ENCODE data around the gene CALHM5.

The CALHM5 gene

DNA sequence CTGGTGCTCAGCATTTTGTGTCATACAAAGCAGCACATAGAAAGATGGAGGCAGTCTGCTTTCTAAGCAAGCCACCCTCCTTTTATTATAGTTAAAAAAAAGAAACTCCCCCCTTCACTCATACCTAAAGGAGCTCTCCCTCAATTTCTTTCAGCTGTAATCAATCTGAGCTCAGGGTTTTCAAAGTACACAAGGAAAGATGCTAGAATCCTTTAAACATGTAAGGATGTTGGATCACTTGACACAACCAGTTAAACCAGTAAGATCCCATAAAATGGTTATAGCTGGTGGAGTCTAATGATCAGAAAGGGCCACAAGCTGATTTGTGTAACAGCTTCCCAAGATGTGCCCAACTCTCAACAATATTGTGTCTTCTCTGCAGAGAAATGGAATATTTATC is 42.0 kb downstream of the CALHM5 start, which contains the start of gene CALHM4:
CALHM4 (plus strand) TSS at position 301 of the 400 bp plus-strand sequence; CDS start at position 344, 43 bp downstream.
- no peak for DNase-seq

DNA sequence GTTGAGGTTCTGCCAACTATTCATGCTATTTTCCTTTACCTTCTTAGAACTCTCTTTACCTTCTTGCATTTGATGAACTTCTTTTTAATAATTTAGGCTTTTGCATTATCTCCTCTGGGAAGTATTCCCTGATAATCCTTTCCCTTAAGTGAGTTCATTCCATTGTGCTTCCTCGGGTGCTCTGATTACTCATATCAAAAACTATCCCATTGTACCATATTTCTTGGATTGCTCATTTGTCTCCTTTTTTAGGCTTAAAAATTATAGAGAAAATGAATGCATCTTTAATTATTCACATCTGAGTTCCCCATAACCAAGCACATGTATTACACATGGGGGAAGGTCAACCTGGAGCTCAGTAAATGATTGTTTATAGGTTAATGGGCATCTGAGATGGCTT is 44.6 kb downstream of the CALHM5 start:
- DNase-seq, result no peak

GRCh38 chr6:116556814-116557415 is 45.5 kb downstream of the CALHM5 start:
- no peak for DNase-seq

GRCh38 chr6:116557893-116558292 is 46.5 kb downstream of the CALHM5 start:
- no peak for DNase-seq

- no peak for DNase-seq
These were observed 48.7 kb downstream of the CALHM5 start for GRCh38 chr6:116560130-116560529.

- no peak for DNase-seq
These were observed 50.1 kb downstream of the CALHM5 start for GRCh38 chr6:116561377-116562018.

- DNase-seq, result no peak
These were observed 50.6 kb downstream of the CALHM5 start for GRCh38 chr6:116562019-116562403.

DNA sequence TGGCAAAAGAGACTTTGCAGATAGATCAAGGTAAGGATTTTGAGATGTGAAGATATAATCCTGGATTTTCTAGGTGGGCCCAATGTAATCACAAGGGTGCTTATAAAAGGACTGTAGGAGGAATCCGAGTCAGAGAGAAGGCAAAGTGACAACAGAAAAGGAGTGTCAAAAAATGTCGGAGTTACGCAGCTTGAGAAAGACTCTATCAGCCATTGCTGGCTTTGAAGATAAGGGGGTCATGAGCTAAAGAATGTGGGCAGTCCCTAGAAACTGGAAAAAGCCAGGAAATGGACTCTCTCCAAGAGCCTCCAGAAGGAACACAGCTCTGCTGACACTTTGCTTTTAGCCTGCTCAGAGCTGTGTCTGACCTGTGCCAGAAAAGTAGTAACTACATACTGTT is 51.2 kb downstream of the CALHM5 start:
- DNase-seq, result no peak

DNA sequence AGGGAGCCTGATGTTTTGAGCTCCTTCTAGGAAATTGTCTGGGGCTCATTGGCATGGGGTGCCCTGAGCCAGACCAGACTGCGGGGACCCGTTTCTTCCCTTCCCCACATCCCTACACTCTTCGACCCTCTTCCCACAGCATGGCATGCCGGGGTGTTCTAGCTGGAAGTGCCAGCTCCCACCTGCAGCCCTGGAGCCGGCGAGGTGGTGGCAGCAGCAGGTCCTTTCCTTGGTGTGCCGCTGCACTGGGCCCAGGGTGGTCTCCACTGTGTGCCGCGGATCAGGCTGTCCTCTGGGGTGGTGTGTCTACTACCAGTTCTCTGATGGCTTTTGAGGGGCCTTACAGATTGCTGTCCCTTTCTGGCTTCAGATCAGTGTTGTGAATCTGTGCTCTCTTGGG is 52.4 kb downstream of the CALHM5 start:
- DNase-seq, result no peak

GRCh38 chr6:116564311-116564710 is 52.9 kb downstream of the CALHM5 start:
- no peak for DNase-seq

DNA sequence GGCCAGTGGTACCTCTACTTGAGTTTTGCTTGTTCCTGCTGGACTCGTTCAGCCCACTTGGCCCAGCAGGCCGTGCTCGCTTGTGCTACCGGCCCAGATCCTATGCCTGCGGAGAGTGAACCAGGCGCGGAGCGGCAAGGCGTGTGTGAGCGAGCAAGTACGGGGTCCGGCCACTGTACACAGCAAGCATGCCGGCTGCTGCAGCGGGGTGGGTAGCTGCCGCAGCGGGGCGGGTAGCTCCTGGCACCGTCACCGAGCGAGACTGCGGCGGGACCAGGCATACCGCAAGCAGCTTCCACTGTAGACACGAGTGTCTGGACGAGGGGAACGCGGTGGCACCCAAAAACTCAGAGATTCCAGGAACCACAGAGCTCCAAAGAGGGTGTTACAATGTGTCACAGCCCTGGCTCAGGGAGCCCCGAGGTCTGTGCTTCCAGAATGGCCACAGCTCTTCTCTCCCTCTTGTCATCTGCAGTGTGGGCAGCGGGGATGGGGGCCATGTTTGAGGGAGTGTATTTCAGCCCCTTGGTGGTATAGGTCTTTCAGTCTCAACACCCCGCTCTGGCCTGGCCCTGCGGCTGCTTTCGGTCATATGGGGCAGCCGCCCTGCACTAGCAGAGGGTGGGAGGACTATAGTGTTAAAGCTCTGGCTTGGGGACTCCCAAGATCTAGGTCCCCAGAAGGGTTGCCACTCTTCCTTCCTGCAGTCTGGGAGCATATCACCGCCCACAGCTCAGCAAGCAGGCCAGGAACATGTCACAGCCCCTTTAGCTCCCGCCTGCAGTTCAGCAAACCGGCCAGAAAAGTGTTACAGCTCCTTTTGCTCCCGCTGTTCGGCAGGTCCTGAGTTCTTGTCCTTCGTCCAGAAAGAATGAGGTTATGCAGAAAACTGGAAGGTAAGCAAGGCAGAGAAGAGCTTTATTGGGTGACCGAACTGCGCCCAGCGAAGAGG is 53.8 kb downstream of the CALHM5 start:
- no peak for DNase-seq

GRCh38 chr6:116568111-116568510 is 56.7 kb downstream of the CALHM5 start:
- no peak for DNase-seq

- no peak for DNase-seq
These were observed 57.6 kb downstream of the CALHM5 start for GRCh38 chr6:116568821-116569755.

DNA sequence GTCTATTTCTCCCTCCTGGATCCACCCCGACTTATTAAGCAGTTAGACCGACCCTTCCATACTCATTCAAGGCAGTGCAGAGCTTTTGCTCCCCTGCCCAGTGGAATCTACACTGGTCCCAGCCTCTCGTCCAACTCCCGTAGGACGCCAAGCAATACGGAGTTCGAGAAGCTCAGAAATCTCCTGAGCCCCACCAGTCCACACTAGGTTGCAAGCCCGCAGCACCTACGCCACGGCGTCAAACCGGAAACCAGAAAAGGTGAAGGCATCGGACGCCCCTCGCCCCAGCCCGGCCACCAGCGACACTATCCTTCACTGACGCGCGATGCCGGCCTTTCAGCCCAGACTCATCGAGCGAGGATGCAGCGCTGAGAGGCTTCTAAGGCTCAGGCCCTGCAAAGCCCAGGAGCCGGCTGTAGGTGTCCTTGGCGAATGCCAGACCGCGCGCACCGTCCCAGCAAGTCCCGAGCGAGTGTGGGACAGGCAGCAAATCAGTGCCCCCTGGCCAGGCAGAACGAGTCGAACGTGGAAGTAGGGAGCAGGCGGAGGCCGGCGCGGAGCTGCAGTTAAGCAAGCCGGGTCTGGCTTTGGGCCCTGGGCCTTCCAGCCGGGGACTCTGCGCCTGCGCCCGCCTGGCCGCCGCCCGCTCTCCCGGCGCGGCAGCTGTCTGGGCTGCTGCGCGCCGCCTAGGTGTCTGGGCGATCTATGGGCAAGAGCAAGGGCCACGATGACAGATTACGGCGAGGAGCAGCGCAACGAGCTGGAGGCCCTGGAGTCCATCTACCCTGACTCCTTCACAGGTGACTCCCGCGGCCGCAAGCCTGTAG is 59.6 kb downstream of the CALHM5 start, which contains the start of gene RWDD1:
RWDD1 (plus strand) TSS at position 649 of the 827 bp plus-strand sequence; CDS start at position 728, 79 bp downstream.
- peak; percentile 97 for DNase-seq

DNA sequence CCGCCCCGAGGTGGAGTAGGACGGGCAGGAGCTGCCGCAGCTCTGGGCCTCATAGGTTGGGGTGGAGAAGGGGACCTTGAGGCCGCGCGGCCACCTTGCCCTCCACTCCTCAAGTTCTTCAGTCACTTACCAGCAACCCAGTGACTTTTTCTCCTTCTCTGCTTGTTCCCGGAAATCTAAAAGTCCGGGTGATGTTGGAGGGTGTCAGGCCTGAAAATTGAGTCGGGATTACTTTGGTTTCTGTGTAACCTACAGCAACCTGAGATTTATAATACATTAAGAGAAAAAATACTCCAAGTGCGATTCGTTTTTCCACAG is 60.2 kb downstream of the CALHM5 start:
- no peak for DNase-seq

DNA sequence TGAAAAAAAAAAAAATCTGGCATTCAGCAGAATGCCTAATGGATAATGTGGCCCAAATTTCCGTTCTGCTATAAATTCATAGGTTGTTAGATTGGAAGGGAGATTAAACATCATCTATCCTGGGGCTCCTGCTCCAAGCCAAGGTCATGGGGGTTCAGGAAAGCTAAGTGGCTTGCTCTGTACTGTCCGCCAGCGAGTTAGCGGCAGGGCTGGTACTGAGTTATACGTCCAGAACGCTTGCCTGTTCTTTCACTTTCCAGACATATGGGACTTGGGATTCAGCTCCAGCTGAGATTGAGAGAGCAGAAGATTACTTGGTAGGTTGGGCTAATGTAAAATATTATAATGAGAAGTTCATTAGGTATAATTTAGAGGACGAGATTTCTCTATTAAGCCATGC is 60.7 kb downstream of the CALHM5 start:
- no peak for DNase-seq
